T-helper 22 cell (primary cell): ENCODE measurements around the gene PLEKHG4B.
"Not testable (repeated sequence)": the region's sequence is repeated elsewhere in the genome, so short reads cannot be mapped to it uniquely, and the experiment has no call there.

Experiments used
- DNase-seq: peaks from one replicate; pipeline ENCODE4 v3.0.0-alpha.2; 2020; ENCODE audit warnings: low read depth

Gene PLEKHG4B

GRCh38 chr5:91556-92263, at the start of gene PLEKHG4B:
PLEKHG4B (plus strand) TSS chr5:92168; CDS start chr5:92232, 64 bp downstream.
- no peak for DNase-seq

GRCh38 chr5:42250-42649, 49.7 kb upstream of the PLEKHG4B start:
- DNase-seq = no peak

GRCh38 chr5:48192-48591, 43.8 kb upstream of the PLEKHG4B start:
- DNase-seq = no peak

GRCh38 chr5:49530-49929, 42.4 kb upstream of the PLEKHG4B start:
- not testable (repeated sequence) for DNase-seq

GRCh38 chr5:49953-50544, 41.9 kb upstream of the PLEKHG4B start:
- DNase-seq = no peak

- no peak for DNase-seq
Measured at GRCh38 chr5:50724-51499, 41.1 kb upstream of the PLEKHG4B start.

GRCh38 chr5:51500-51823, 40.5 kb upstream of the PLEKHG4B start:
- no peak for DNase-seq

- no peak for DNase-seq
Measured at GRCh38 chr5:53381-54174, 38.4 kb upstream of the PLEKHG4B start.

- no peak for DNase-seq
Measured at GRCh38 chr5:54175-54730, 37.7 kb upstream of the PLEKHG4B start.

- DNase-seq = no peak
Measured at GRCh38 chr5:54876-55569, 36.9 kb upstream of the PLEKHG4B start.

- DNase-seq = no peak
Measured at GRCh38 chr5:56561-57290, 35.2 kb upstream of the PLEKHG4B start.

- not testable (repeated sequence) for DNase-seq
Measured at GRCh38 chr5:60250-60649, 31.7 kb upstream of the PLEKHG4B start.

GRCh38 chr5:70440-70839, 21.5 kb upstream of the PLEKHG4B start:
- no peak for DNase-seq

GRCh38 chr5:72316-73180, 19.4 kb upstream of the PLEKHG4B start:
- DNase-seq = not testable (repeated sequence)

- not testable (repeated sequence) for DNase-seq
Measured at GRCh38 chr5:73181-73447, 18.9 kb upstream of the PLEKHG4B start.

- no peak for DNase-seq
Measured at GRCh38 chr5:73768-74502, 18.0 kb upstream of the PLEKHG4B start.

GRCh38 chr5:74503-75109, 17.4 kb upstream of the PLEKHG4B start:
- DNase-seq = no peak

- no peak for DNase-seq
Measured at GRCh38 chr5:75331-76320, 16.3 kb upstream of the PLEKHG4B start.
